Stimulated activated CD8-positive, alpha-beta memory T cell treated with anti-CD3 and anti-CD28 coated beads, Interleukin-12 subunit alpha, Interleukin-12 subunit beta, amount 100 ng/mL, for 24 hours (primary cell): ENCODE data around the gene RWDD3.

Source experiments
- DNase-seq: peaks from one replicate; pipeline ENCODE4 v3.0.0-alpha.2; 2020; ENCODE audit errors: extremely low read depth

Gene RWDD3

DNA sequence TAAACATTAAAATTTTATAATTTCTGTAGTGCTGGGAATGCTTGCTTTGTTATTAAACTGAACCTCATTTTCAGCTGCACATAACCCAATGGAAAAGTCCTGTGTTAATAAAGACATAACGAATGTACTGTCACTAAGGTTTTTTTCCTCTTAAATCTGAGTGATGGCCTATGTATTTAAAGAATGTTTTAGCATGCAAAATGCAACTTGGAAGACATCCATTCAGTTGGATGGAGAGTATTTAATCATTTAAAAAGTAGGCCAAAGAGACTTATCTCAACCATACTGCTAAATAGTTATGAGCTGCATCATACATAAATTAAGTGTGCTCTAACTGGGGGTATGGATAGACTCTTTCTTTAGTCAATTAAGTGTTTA is 48.5 kb downstream of the RWDD3 start:
- no peak for DNase-seq

DNA sequence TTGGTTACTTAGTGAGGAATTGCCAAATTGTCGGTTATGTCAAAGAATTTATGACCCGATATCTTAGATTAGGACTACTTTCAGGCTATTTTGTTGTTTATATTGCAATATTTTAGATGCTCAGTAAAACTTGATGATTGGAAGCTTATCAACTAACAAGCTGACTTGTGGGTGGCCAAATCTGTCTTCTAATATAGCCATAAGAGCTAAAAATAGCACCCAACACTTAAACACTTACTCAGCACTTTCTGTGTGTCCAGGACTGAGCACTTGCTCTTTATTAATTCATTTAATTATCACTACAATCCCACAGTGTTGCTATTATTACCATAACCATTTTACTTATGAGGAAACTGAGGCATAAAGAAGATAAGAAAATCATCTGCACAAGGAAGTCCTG is 50.4 kb downstream of the RWDD3 start:
- DNase-seq, result no peak

DNA sequence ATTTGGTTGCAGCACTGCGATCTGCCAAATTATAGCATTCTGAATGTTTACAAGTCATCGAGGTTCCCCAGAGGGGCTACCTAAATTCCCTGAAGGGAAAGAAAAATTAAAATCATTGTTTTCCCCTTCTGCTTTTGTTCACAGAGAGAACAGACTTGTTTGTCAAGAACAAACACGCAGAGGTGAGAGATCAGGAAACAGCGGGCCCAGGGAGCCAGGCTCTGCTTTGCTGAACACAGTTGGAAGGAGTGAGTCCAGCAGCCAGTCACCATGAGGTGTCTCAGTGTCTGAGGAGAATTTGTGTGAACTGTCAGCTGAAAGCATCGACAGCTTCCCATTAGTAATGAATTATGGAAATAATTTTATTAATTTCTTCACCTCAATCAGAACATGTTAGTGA is 52.5 kb downstream of the RWDD3 start:
- no peak for DNase-seq

DNA sequence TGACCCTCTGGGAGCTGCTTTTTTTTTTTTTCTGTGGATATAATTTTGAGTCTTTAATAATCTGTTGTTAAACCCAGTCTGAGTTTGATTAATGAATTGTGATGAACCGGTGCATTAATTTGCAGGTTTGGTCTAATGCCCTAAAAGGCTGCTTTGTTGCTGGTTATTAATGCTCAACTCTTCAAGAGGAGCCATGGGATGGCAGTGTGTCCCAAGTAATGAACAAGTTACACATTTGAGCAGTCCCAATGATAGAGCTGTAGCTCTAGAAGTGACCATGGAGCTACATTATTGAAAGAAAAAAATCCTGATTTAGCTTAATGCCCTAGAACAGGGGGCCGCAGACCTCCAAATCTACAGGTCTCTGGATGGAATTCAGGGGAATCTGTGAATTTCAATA is 53.1 kb downstream of the RWDD3 start:
- no peak for DNase-seq

DNA sequence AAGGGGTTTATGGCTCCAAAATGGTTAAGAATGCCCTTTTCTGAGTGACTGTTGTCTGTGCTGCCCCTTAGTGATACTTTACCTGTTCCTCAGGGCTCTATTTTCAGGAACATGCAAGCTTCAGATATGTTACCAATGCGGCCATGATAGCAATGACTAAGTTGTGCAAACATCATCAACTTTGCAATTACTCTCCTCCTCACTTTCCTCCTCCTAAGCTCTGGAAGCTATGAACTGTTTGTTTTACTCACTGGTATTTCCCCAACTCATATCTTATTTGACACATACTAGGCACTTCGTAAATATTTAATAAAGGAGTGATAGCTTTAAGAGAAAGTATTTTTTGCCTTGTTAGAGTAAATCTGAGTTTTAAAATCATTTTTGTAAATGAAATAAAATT is 53.8 kb downstream of the RWDD3 start:
- no peak for DNase-seq
